Upper lobe of left lung (tissue), 6 donors: ENCODE measurements around the gene PANK1. TPM values are rescaled to one million over a fixed set of nuclear protein-coding genes. Genes with fewer than 3 reads are reported as not detected.
"Not testable (repeated sequence)": the region's sequence is repeated elsewhere in the genome, so short reads cannot be mapped to it uniquely, and the experiment has no call there.

Experiments used
- ATAC-seq, 2 donors: fragments of 200-7000 bp; cut with Tn5 transposase; one replicate each; pipeline ENCODE4 v1.9.1; 2022; ENCODE audit warnings: mild to moderate bottlenecking in 2 of 2, moderate library complexity in 2 of 2; ENCODE audit not compliant: low FRiP score in 2 of 2
- DNase-seq, 2 donors: peaks; one replicate each; pipeline ENCODE4 v3.0.0-alpha.2; 2019 to 2020
- H3K27ac ChIP-seq, 4 donors: fragments of 200-600 bp; sonication (generic); one replicate each; pipeline ENCODE4 v1.5.1; 2016 to 2019
- H3K27me3 ChIP-seq, 4 donors: fragments of 200-600 bp; sonication (generic); one replicate each; pipeline ENCODE4 v1.5.1; 2017 to 2019
- H3K36me3 ChIP-seq, 4 donors: fragments of 200-600 bp; sonication (generic); one replicate each; pipeline ENCODE4 v1.5.1; 2016 to 2019
- H3K4me1 ChIP-seq, 4 donors: fragments of 200-600 bp; sonication (generic); one replicate each; pipeline ENCODE4 v1.5.1; 2018 to 2019
- H3K4me3 ChIP-seq, 4 donors: fragments of 200-600 bp; sonication (generic); one replicate each; pipeline ENCODE4 v1.5.1; 2017 to 2019; ENCODE audit warnings: mild to moderate bottlenecking in 2 of 4, moderate library complexity in 1 of 4
- H3K9me3 ChIP-seq, 4 donors: fragments of 200-600 bp; sonication (generic); one replicate each; pipeline ENCODE4 v1.5.1; 2018 to 2019
- EP300 ChIP-seq, 4 donors: sonication (generic); formaldehyde crosslinking; IDR thresholded peaks; one replicate each; pipeline ENCODE4 v1.5.1; 2017; ENCODE audit warnings: antibody characterized with exemption in 4 of 4, control low read depth in 2 of 4
- POLR2A ChIP-seq, 4 donors: fragments of 450-650 bp; IDR thresholded peaks; one replicate each; pipeline ENCODE4 v1.5.1; 2016 to 2017; ENCODE audit warnings: antibody characterized with exemption in 4 of 4, mild to moderate bottlenecking in 2 of 4
- POLR2AphosphoS5 ChIP-seq, 2 donors: sonication (generic); formaldehyde crosslinking; IDR thresholded peaks; one replicate each; pipeline ENCODE4 v1.5.1; 2017; ENCODE audit warnings: antibody characterized with exemption in 2 of 2
- WGBS, 2 donors: methylation state at CpG; one replicate each; pipeline ENCODE4 v1.1.5; 2017 to 2018; 5-methylcytosine and 5-hydroxymethylcytosine counted together
- total RNA-seq, 6 donors: library from RNA; depleted of rRNA in 4 of 6; stranded (reverse); fragments of >200 nt in 4 of 6; gene quantifications; one replicate each; pipeline versions ENCODE4 v1.1.0 to v1.2.1, GENCODE V29; 2016 to 2021
- TF ChIP-seq, protein P1 (sequence below), 6 experiments: fragments of 450-650 bp in 4 of 6; fragments of 200-600 bp in 2 of 6; sonication (generic) in 2 of 6; IDR thresholded peaks; one replicate each; pipeline ENCODE4 v1.5.1; 2016 to 2019; ENCODE audit warnings: antibody characterized with exemption in 6 of 6
- donor health status: DM: no; HTN: no; CAD: no; lungs with moderate emphysema.
- donor health status: DM: no; HTN: yes; CAD: no; lungs with severe emphysema.

PANK1 gene
- total RNA-seq, 6 donors from 2014 or later = 3.1 to 22.9 (median 7.3) TPM

DNA sequence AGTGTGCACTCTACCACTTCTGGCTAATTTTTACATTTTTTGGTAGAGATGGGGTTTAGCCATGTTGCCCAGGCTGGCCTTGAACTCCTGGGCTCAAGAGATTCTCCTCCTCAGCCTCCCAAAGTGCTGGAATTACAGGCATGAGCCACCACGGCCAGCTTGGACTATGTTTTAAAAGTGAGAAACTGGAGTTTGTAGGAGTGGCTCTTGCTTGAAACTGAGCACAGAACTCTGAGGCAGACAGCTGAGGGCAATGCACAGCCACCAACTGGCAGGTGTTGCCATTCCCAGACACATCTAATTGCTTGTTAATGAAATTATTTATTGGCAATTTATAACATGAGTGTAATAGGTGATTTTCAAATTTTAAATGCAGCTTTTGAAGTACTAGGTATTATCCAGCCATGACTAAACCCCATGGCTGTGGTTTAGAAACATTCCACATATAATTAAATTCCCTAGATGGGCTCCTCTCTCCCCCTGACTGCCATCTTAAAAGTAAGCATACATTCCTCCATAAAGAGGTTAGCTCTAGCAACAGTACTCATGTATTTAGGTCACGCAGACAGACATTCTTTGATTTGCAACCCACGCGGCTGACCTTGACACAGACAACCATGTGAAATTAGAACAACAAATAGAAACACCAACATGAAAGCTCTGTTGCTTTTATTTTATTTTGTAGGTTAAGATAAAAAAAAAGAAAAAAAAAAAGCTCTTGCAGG lies 19.8 kb downstream of the PANK1 start:
- H3K27me3 ChIP-seq = no peaks in the 10 kb centered on the region
- peaks cover 3 to 8% (median 6%) of the 10 kb centered on the region in 4 donors for H3K9me3 ChIP-seq
- H3K4me1 ChIP-seq = no peaks in the 10 kb centered on the region
- no peak overlapping the region for H3K27ac ChIP-seq
- TF ChIP-seq POLR2A (IDR thresholded peaks at IDR 0.05) (no peak), POLR2AphosphoS5 (IDR thresholded peaks at IDR 0.05) (no peak), EP300 (IDR thresholded peaks at IDR 0.05) (no peak)
- TF ChIP-seq, protein P1, sequence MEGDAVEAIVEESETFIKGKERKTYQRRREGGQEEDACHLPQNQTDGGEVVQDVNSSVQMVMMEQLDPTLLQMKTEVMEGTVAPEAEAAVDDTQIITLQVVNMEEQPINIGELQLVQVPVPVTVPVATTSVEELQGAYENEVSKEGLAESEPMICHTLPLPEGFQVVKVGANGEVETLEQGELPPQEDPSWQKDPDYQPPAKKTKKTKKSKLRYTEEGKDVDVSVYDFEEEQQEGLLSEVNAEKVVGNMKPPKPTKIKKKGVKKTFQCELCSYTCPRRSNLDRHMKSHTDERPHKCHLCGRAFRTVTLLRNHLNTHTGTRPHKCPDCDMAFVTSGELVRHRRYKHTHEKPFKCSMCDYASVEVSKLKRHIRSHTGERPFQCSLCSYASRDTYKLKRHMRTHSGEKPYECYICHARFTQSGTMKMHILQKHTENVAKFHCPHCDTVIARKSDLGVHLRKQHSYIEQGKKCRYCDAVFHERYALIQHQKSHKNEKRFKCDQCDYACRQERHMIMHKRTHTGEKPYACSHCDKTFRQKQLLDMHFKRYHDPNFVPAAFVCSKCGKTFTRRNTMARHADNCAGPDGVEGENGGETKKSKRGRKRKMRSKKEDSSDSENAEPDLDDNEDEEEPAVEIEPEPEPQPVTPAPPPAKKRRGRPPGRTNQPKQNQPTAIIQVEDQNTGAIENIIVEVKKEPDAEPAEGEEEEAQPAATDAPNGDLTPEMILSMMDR (IDR thresholded peaks at IDR 0.05) = no peak
- no peaks in the 10 kb centered on the region for H3K36me3 ChIP-seq
- ATAC-seq (no peak), DNase-seq (no peak)
- 76 to 88% methylated on average over 4 of the region's 4 CpGs for WGBS, 2 donors
- H3K4me3 ChIP-seq = no peak overlapping the region

DNA sequence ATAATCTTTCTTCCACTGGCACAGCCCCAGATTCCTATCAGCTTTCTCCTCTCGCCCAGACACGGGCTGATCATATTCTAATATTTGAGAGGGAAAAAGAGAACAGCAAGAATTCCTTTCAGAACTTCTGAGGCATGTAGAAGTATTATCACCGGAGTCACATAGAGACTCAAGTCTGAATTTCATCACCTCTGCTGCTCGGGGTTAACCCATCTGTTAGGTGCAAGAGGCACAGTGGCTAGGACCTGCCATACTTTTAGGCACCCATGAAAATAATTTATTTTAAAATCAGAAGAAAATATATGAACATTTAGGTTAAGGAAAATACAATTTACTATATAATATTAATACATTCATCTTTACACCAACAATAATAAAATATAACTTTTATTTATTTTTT lies 21.0 kb downstream of the PANK1 start:
- ATAC-seq = no peak
- peaks cover 5 to 12% (median 7%) of the 10 kb centered on the region in 4 donors for H3K9me3 ChIP-seq
- no peaks in the 10 kb centered on the region for H3K4me1 ChIP-seq
- no peak overlapping the region for H3K27ac ChIP-seq
- TF ChIP-seq, protein P1 (IDR thresholded peaks at IDR 0.05) = no peak
- TF ChIP-seq POLR2AphosphoS5 (IDR thresholded peaks at IDR 0.05) = no peak
- no peak for TF ChIP-seq POLR2A (IDR thresholded peaks at IDR 0.05)
- no peak for TF ChIP-seq EP300 (IDR thresholded peaks at IDR 0.05)
- H3K4me3 ChIP-seq = no peak overlapping the region
- no peaks in the 10 kb centered on the region for H3K36me3 ChIP-seq
- no peak for DNase-seq
- H3K27me3 ChIP-seq = no peaks in the 10 kb centered on the region
- WGBS, 2 donors = 80 to 98% methylated on average over 4 of the region's 4 CpGs

DNA sequence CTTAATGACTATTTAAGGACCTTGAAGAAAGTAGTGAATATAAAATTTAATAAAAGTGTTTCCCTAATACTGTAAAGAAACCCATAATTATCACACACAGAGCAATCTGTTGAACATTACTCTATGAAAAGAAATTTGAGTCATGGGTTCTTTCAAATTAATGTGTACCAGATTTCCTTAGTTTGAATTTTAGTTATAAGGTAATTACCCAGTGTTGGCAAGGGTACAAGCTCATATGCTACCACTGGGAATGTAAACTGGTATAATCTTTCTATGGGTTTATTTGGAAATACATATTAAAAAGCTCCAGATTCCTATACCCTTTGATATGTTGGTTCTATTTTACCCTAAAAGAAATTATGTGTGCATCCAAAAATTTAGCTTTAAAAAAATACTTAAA lies 22.9 kb downstream of the PANK1 start:
- no peaks in the 10 kb centered on the region for H3K4me1 ChIP-seq
- no peak overlapping the region for H3K27ac ChIP-seq
- no peak overlapping the region for H3K4me3 ChIP-seq
- TF ChIP-seq POLR2A (IDR thresholded peaks at IDR 0.05) (no peak), POLR2AphosphoS5 (IDR thresholded peaks at IDR 0.05) (no peak), EP300 (IDR thresholded peaks at IDR 0.05) (no peak)
- TF ChIP-seq, protein P1 (IDR thresholded peaks at IDR 0.05) = no peak
- no peak for DNase-seq
- no peaks in the 10 kb centered on the region for H3K36me3 ChIP-seq
- no peak for ATAC-seq
- H3K27me3 ChIP-seq = no peaks in the 10 kb centered on the region
- peaks cover 5 to 12% (median 7%) of the 10 kb centered on the region in 4 donors for H3K9me3 ChIP-seq

DNA sequence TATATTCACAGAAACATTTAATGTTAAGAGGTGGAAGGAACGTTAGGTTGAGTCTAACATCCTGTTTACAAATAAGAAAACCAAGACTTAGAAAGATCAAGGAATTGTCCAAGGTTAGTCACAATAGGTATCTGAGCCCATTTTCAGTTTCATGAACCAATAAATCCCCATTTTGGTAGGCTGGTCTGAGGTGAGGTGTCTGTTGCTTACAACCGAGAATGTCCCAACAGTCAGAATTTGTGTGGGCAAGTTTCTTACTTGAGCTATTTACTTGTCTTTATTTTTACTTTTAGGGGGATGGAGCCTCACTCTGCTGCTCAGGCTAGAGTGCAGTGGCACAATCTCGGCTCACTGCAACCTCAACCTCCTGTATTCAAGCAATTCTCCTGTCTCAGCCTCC lies 23.6 kb downstream of the PANK1 start:
- Histone ChIP-seq H3K4me3 (no peak overlapping the region), H3K9me3 (peaks cover 5 to 12% (median 7%) of the 10 kb centered on the region in 4 donors), H3K36me3 (no peaks in the 10 kb centered on the region), H3K27ac (no peak overlapping the region), H3K27me3 (no peaks in the 10 kb centered on the region), H3K4me1 (no peaks in the 10 kb centered on the region)
- ATAC-seq (no peak), DNase-seq (no peak)
- WGBS, 2 donors = 78 to 87% methylated on average over 3 of the region's 3 CpGs
- TF ChIP-seq POLR2A (IDR thresholded peaks at IDR 0.05) (no peak), POLR2AphosphoS5 (IDR thresholded peaks at IDR 0.05) (no peak), EP300 (IDR thresholded peaks at IDR 0.05) (no peak)
- TF ChIP-seq, protein P1 (IDR thresholded peaks at IDR 0.05) = no peak

DNA sequence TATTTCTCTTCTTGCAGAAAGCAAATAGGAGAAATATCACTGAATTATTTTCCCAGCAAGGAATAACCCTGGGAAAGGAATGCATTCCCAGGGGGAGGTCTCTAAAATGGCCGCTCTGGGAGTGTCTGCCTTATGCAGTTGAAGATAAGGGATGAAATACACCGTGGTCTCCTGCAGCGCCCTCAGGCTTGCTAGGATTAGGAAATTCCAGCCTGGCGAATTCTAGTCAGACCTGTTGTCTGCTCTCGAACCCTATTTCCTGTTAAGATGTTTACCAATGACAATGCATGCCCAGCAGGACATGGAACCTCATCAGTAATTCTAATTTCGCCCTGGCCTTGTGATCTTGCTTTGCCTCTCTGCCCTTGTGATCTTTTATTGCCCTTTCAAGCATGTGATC lies 24.7 kb downstream of the PANK1 start:
- ATAC-seq, H3K27me3 ChIP-seq, H3K4me1 ChIP-seq, H3K4me3 ChIP-seq, H3K27ac ChIP-seq, DNase-seq, H3K36me3 ChIP-seq: not testable (repeated sequence)
- WGBS, 2 donors = 82 to 98% methylated on average over 6 of the region's 6 CpGs
- H3K9me3 ChIP-seq = peaks cover 5 to 12% (median 7%) of the 10 kb centered on the region in 4 donors
